ENCODE data around the gene DLG3.

The DLG3 gene

GRCh38 chrX:70437921-70438665 is 6.5 kb upstream of the DLG3 start:
- no peak for DNase-seq

GRCh38 chrX:70439016-70439415 is 5.6 kb upstream of the DLG3 start:
- DNase-seq: no peak

- no peak for DNase-seq
These were observed 2.4 kb upstream of the DLG3 start for GRCh38 chrX:70442224-70442623.

- no peak for DNase-seq
These were observed 466 bp downstream of the DLG3 start for GRCh38 chrX:70444946-70445656.

GRCh38 chrX:70445951-70446350 is 1.3 kb downstream of the DLG3 start:
- DNase-seq: no peak

GRCh38 chrX:70446380-70447350 is 2.0 kb downstream of the DLG3 start:
- no peak for DNase-seq

- DNase-seq: no peak
These were observed 4.9 kb downstream of the DLG3 start for GRCh38 chrX:70449457-70449966.

- peak; percentile 15 for DNase-seq
These were observed 7.6 kb downstream of the DLG3 start for GRCh38 chrX:70452143-70452733.

- DNase-seq: no peak
These were observed 8.5 kb downstream of the DLG3 start for GRCh38 chrX:70453024-70453618.

GRCh38 chrX:70454441-70455365 is 10.1 kb downstream of the DLG3 start:
- peak; percentile 80 for DNase-seq

- DNase-seq: no peak
These were observed 10.9 kb downstream of the DLG3 start for GRCh38 chrX:70455366-70456202.

GRCh38 chrX:70456256-70456655 is 11.6 kb downstream of the DLG3 start:
- no peak for DNase-seq

GRCh38 chrX:70461026-70461425 is 16.4 kb downstream of the DLG3 start:
- no peak for DNase-seq

- no peak for DNase-seq
These were observed 19.4 kb downstream of the DLG3 start for GRCh38 chrX:70464051-70464450.

GRCh38 chrX:70466968-70467367 is 22.3 kb downstream of the DLG3 start:
- no peak for DNase-seq

GRCh38 chrX:70468709-70469108 is 24.1 kb downstream of the DLG3 start:
- DNase-seq: no peak

- no peak for DNase-seq
These were observed 26.2 kb downstream of the DLG3 start for GRCh38 chrX:70470850-70471289.

- no peak for DNase-seq
These were observed 31.7 kb downstream of the DLG3 start for GRCh38 chrX:70476166-70476933.

Measured in NCI-H1694 treated with DMSO at 0.1 percent for 48 hours (cell line).